OCI-LY3 (cell line): ENCODE results near the gene SLCO2B1.

Experiments used
- H2AFZ ChIP-seq: fragments of 200-600, 300-600 bp; shearing (Covaris generic); 2 replicates; pipeline ENCODE4 v1.6.0; 2014; ENCODE audit warnings: antibody characterized with exemption, low read depth, low read length
- H3K27ac ChIP-seq: fragments of 200-600, 300-600 bp; sonication (generic); 2 replicates; pipeline ENCODE4 v1.5.1; 2014; ENCODE audit warnings: mild to moderate bottlenecking, low read length, moderate library complexity, mixed read lengths
- H3K27me3 ChIP-seq: fragments of 200-600, 300-600 bp; sonication (generic); 2 replicates; pipeline ENCODE4 v1.6.1; 2014; ENCODE audit warnings: low read depth, low read length, mixed read lengths
- H3K36me3 ChIP-seq: fragments of 200-600, 300-600 bp; sonication (generic); replicated peaks from 2 replicates; pipeline ENCODE3; 2014; ENCODE audit warnings: low read depth, low read length, mixed read lengths
- H3K4me1 ChIP-seq: fragments of 300-600, 200-600 bp; sonication (generic); 2 replicates; pipeline ENCODE4 v1.6.1; 2014; ENCODE audit warnings: low read length, mixed read lengths
- H3K4me2 ChIP-seq: fragments of 200-600, 300-600 bp; sonication (generic); 2 replicates; pipeline ENCODE4 v1.6.1; 2014; ENCODE audit warnings: low read length, mixed read lengths
- H3K4me3 ChIP-seq: fragments of 300-600, 200-600 bp; sonication (generic); 2 replicates; pipeline ENCODE4 v1.5.1; 2014; ENCODE audit warnings: antibody characterized with exemption, mild to moderate bottlenecking, low read length, moderate library complexity
- H3K79me2 ChIP-seq: fragments of 300-600, 200-600 bp; shearing (Covaris generic); 2 replicates; pipeline ENCODE4 v1.6.1; 2014; ENCODE audit warnings: mild to moderate bottlenecking, low read length, mixed read lengths
- H3K9ac ChIP-seq: fragments of 300-600, 200-600 bp; shearing (Covaris generic); 2 replicates; pipeline ENCODE4 v1.6.0; 2014; ENCODE audit warnings: mild to moderate bottlenecking, low read length, moderate library complexity
- H3K9me3 ChIP-seq: fragments of 200-600, 300-600 bp; shearing (Covaris generic); 2 replicates; pipeline ENCODE4 v1.6.1; 2014; ENCODE audit warnings: low read length, mixed read lengths; ENCODE audit not compliant: insufficient read depth
- H4K20me1 ChIP-seq: fragments of 200-600, 300-600 bp; sonication (generic); 2 replicates; pipeline ENCODE4 v1.6.1; 2016; ENCODE audit warnings: low read length, mixed read lengths; ENCODE audit not compliant: insufficient read depth
- CTCF ChIP-seq: fragments of 200-600, 300-600 bp; sonication (generic); IDR thresholded peaks from 2 replicates; pipeline ENCODE4 v1.5.1; 2014; ENCODE audit warnings: antibody characterized with exemption, low read length, low read depth
- EZH2phosphoT487 ChIP-seq: fragments of 200-600 bp; shearing (Covaris generic); IDR thresholded peaks from 2 replicates; pipeline ENCODE4 v1.6.1; 2018; ENCODE audit warnings: antibody characterized with exemption, mixed run types, low read depth

The SLCO2B1 gene

GRCh38 chr11:75158241-75158640, 7.3 kb downstream of the SLCO2B1 start:
- TF ChIP-seq CTCF (no peak), EZH2phosphoT487 (no peak)
- H3K4me1 ChIP-seq: peaks cover 21% of the 10 kb centered on the region

GRCh38 chr11:75158696-75159150, 7.8 kb downstream of the SLCO2B1 start:
- Histone ChIP-seq H3K9me3 (no peaks in the 10 kb centered on the region), H2AFZ (no peak overlapping the region), H3K4me1 (peaks cover 21% of the 10 kb centered on the region), H4K20me1 (no peaks in the 10 kb centered on the region), H3K9ac (no peak overlapping the region), H3K27ac (no peak overlapping the region), H3K27me3 (no peaks in the 10 kb centered on the region), H3K4me3 (no peak overlapping the region), H3K36me3 (peaks cover 7% of the 10 kb centered on the region), H3K79me2 (no peaks in the 10 kb centered on the region), H3K4me2 (no peak overlapping the region)
- TF ChIP-seq CTCF (no peak), EZH2phosphoT487 (no peak)

More at GRCh38 chr11:75158241-75158640, 7.3 kb downstream of the SLCO2B1 start:
- Histone ChIP-seq H3K27ac (no peak overlapping the region), H3K9me3 (no peaks in the 10 kb centered on the region), H3K9ac (no peak overlapping the region), H4K20me1 (no peaks in the 10 kb centered on the region), H3K4me3 (no peak overlapping the region), H3K4me2 (no peak overlapping the region), H3K36me3 (peaks cover 7% of the 10 kb centered on the region), H3K27me3 (no peaks in the 10 kb centered on the region), H2AFZ (no peak overlapping the region), H3K79me2 (no peaks in the 10 kb centered on the region)

GRCh38 chr11:75159151-75159953, 8.4 kb downstream of the SLCO2B1 start:
- Histone ChIP-seq H3K9ac (no peak overlapping the region), H3K27me3 (no peaks in the 10 kb centered on the region), H4K20me1 (no peaks in the 10 kb centered on the region), H3K4me3 (no peak overlapping the region), H2AFZ (no peak overlapping the region), H3K27ac (no peak overlapping the region), H3K36me3 (peaks cover 7% of the 10 kb centered on the region), H3K9me3 (no peaks in the 10 kb centered on the region), H3K79me2 (no peaks in the 10 kb centered on the region), H3K4me1 (peaks cover 20% of the 10 kb centered on the region), H3K4me2 (no peak overlapping the region)
- TF ChIP-seq EZH2phosphoT487: no peak
- no peak for TF ChIP-seq CTCF

GRCh38 chr11:75160220-75160757, 9.4 kb downstream of the SLCO2B1 start:
- Histone ChIP-seq H4K20me1 (no peaks in the 10 kb centered on the region), H3K79me2 (no peaks in the 10 kb centered on the region), H3K4me1 (peaks cover 11% of the 10 kb centered on the region), H2AFZ (no peak overlapping the region), H3K9me3 (no peaks in the 10 kb centered on the region), H3K36me3 (peaks cover 7% of the 10 kb centered on the region), H3K9ac (no peak overlapping the region), H3K4me2 (no peak overlapping the region), H3K27me3 (no peaks in the 10 kb centered on the region), H3K27ac (no peak overlapping the region), H3K4me3 (no peak overlapping the region)
- no peak for TF ChIP-seq CTCF
- no peak for TF ChIP-seq EZH2phosphoT487
